ENCODE results near the gene MYEOV. TPM values are rescaled to one million over a fixed set of nuclear protein-coding genes. Genes with fewer than 3 reads are reported as not detected.

MYEOV gene
- total and polyA plus RNA-seq, 9 of the 15 experiments (the other 6 are each of a cell fraction or from before 2014, with no cell fraction given), result 10.2 to 133 (median 32.2) TPM

DNA sequence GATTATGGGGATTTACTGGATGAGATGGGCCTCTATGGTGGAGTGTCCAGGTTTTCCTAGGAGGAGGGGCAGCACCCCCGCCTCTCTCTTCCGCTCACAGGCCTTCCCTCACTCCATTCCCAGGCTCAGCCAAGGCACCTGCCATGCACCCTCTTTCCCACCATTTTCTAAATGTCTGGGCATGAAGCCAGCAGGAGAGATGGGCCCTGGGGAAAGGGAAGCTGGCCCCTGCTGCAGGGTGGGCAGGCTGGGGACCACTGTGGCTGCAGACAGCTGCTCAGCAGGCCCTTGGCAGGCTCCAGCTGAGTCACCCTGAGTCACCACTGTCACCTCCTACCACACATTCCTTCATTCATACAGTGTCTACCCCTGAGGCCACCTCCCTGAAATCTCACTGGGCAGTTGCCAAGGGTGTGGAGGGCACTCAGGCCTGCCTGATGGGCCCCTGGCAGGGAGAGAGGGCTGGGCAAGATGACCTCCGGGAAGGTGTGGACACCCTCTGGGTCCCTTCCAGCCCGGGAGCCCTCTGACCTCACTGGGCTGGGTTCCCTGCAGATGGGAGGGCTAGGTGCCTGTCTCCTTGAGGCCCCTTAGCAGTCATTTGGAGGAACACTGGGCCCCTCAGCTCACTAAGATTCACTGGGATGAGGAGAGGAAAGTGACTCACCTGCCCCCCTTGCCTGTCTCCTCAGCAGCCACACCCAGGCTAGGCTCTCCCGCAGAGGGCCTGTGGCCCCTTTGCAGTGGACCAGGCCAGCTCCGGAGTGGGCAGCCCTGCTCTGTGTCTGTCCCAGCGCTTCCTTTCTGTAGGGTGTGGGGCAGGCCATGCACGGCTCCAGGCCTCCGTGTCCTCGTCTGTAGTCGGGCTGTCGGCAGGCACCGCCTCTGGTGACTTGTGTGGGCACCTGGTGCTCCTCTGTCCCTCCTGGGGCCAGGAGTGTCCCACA lies 7.8 kb downstream of the MYEOV start (continued):
- no peak for TF ChIP-seq DEAF1 (CRISPR knock-in tag; IDR thresholded peaks at IDR 0.05)
- TF ChIP-seq ATF1 (CRISPR knock-in tag; IDR thresholded peaks at IDR 0.05), result no peak
- no peak for TF ChIP-seq ATF1 (tag; IDR thresholded peaks at IDR 0.05)
- TF ChIP-seq ZNF57 (CRISPR knock-in tag; IDR thresholded peaks at IDR 0.05), result no peak
- TF ChIP-seq MGA (IDR thresholded peaks at IDR 0.05), result no peak
- TF ChIP-seq, protein P1, sequence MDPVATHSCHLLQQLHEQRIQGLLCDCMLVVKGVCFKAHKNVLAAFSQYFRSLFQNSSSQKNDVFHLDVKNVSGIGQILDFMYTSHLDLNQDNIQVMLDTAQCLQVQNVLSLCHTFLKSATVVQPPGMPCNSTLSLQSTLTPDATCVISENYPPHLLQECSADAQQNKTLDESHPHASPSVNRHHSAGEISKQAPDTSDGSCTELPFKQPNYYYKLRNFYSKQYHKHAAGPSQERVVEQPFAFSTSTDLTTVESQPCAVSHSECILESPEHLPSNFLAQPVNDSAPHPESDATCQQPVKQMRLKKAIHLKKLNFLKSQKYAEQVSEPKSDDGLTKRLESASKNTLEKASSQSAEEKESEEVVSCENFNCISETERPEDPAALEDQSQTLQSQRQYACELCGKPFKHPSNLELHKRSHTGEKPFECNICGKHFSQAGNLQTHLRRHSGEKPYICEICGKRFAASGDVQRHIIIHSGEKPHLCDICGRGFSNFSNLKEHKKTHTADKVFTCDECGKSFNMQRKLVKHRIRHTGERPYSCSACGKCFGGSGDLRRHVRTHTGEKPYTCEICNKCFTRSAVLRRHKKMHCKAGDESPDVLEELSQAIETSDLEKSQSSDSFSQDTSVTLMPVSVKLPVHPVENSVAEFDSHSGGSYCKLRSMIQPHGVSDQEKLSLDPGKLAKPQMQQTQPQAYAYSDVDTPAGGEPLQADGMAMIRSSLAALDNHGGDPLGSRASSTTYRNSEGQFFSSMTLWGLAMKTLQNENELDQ (CRISPR knock-in tag; IDR thresholded peaks at IDR 0.05; ENCODE audit: borderline replicate concordance), result no peak
- TF ChIP-seq ZNF146 (CRISPR knock-in tag; IDR thresholded peaks at IDR 0.05; ENCODE audit: unreplicated experiment), result no peak
- TF ChIP-seq YBX1 (IDR thresholded peaks at IDR 0.05), result no peak
- TF ChIP-seq, protein P2, sequence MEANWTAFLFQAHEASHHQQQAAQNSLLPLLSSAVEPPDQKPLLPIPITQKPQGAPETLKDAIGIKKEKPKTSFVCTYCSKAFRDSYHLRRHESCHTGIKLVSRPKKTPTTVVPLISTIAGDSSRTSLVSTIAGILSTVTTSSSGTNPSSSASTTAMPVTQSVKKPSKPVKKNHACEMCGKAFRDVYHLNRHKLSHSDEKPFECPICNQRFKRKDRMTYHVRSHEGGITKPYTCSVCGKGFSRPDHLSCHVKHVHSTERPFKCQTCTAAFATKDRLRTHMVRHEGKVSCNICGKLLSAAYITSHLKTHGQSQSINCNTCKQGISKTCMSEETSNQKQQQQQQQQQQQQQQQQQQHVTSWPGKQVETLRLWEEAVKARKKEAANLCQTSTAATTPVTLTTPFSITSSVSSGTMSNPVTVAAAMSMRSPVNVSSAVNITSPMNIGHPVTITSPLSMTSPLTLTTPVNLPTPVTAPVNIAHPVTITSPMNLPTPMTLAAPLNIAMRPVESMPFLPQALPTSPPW (CRISPR knock-in tag; IDR thresholded peaks at IDR 0.05), result peak; percentile 51

All from K562 (cell line).